CD4-positive, alpha-beta T cell (primary cell): ENCODE measurements around the gene TLR6. TPM values are rescaled to one million over a fixed set of nuclear protein-coding genes. Genes with fewer than 3 reads are reported as not detected.

Experiments used
- ATAC-seq: fragments of 200-7000 bp; cut with Tn5 transposase; one replicate; pipeline ENCODE4 v1.10.0; 2022; ENCODE audit warnings: mild to moderate bottlenecking; ENCODE audit not compliant: poor library complexity
- CTCF ChIA-PET: fragments of 350-600 bp; sonication (Branson Sonifier 250); formaldehyde crosslinking; loops from one replicate; lab custom pipeline; 2021; ENCODE audit warnings: antibody characterized with exemption, inconsistent platforms; lab: Charles Lee
- POLR2A ChIA-PET: fragments of 350-600 bp; sonication (Branson Sonifier 250); formaldehyde crosslinking; loops from one replicate; lab custom pipeline; 2021; ENCODE audit warnings: antibody characterized with exemption, inconsistent platforms; lab: Charles Lee
- DNase-seq, 14 experiments: peaks; one replicate each; pipeline ENCODE4 v3.0.0-alpha.2; 2013 to 2020; ENCODE audit warnings: mixed read lengths in 2 of 14
- H3K27ac ChIP-seq, 2 donors: one replicate each; pipeline versions ENCODE4 v1.5.1 to v1.7.0; 2013; ENCODE audit warnings: low read length in 2 of 2, low read depth in 1 of 2, mild to moderate bottlenecking in 1 of 2
- H3K27me3 ChIP-seq, 2 experiments: 1 replicate in 1 of 2; 2 replicates in 1 of 2; pipeline versions ENCODE4 v1.6.1 to v1.7.0; 2013; ENCODE audit warnings: low read length in 2 of 2, control low read depth in 1 of 2, mild to moderate bottlenecking in 1 of 2, moderate library complexity in 1 of 2; ENCODE audit not compliant: insufficient read depth in 2 of 2, control insufficient read depth in 1 of 2
- H3K36me3 ChIP-seq: one replicate; pipeline ENCODE4 v1.6.1; 2013; ENCODE audit warnings: low read length, control low read depth; ENCODE audit not compliant: insufficient read depth
- H3K4me1 ChIP-seq: one replicate; pipeline ENCODE4 v1.6.1; 2013; ENCODE audit warnings: low read length, control low read depth; ENCODE audit not compliant: insufficient read depth
- H3K4me3 ChIP-seq: one replicate; pipeline ENCODE4 v1.5.1; 2013; ENCODE audit warnings: mild to moderate bottlenecking, low read length, moderate library complexity
- H3K9me3 ChIP-seq, 2 experiments: 1 replicate in 1 of 2; 2 replicates in 1 of 2; pipeline versions ENCODE4 v1.6.1 to v1.7.0; 2013; ENCODE audit warnings: low read length in 2 of 2, mild to moderate bottlenecking in 2 of 2, control low read depth in 1 of 2, moderate library complexity in 1 of 2; ENCODE audit not compliant: control insufficient read depth in 1 of 2, insufficient read depth in 1 of 2
- H3K27ac Mint-ChIP-seq: one replicate; pipeline ENCODE4 v1.8.0; 2020; ENCODE audit warnings: mixed read lengths
- H3K27me3 Mint-ChIP-seq: one replicate; pipeline ENCODE4 v1.8.0; 2021; ENCODE audit warnings: mixed read lengths
- H3K36me3 Mint-ChIP-seq: one replicate; pipeline ENCODE4 v1.8.0; 2021; ENCODE audit warnings: low read depth, mixed read lengths
- H3K4me1 Mint-ChIP-seq: one replicate; pipeline ENCODE4 v1.8.0; 2021; ENCODE audit warnings: low read depth, mixed read lengths
- H3K4me3 Mint-ChIP-seq: one replicate; pipeline ENCODE4 v1.8.0; 2020; ENCODE audit warnings: mild to moderate bottlenecking, mixed read lengths
- H3K9me3 Mint-ChIP-seq: one replicate; pipeline ENCODE4 v1.8.0; 2020; ENCODE audit warnings: mixed read lengths
- intact Hi-C, 2 experiments: fragments of 100-400 bp; cut with DNase I in 1 of 2; cut with micrococcal nuclease in 1 of 2; formaldehyde crosslinking; loops; one replicate each; pipeline versions ENCODE4 v1.15.1 to v1.9.0; 2023 to 2025; cut with DNase I, micrococcal nuclease
- total RNA-seq, 174 experiments: library from RNA in 2 of 174; stranded (reverse) in 2 of 174; gene quantifications; one replicate each; pipeline ENCODE4 v1.2.3 and lab custom pipeline; 2021 to 2026
- TF ChIP-seq, protein P1 (sequence below): fragments of 200-600 bp; IDR thresholded peaks from one replicate; pipeline ENCODE4 v1.8.0; 2022; ENCODE audit warnings: antibody characterized with exemption, mild to moderate bottlenecking

Gene TLR6
- total RNA-seq, 2 experiments from 2014 or later = 0.69 to 1.3 TPM

DNA sequence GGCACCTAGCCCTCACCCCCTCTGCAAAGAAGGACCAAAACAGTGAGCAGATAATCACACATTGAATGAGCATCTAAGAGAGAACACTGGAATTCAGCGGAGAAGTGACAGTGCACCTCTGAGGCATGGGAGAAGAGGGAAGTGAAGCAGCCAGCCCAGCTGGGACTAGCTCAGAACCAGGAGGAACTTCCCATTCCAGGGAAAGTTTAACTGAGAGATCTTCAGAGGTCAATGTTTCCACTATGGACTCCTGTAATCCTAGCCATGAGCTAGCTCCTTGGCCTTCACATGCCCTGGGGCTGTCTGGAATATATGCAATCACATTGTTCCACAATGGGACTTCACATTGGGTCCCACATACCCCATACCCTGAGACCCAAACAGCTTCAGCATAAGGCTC, 24.4 kb downstream of the TLR6 start:
- ATAC-seq (no peak), DNase-seq (no peak)
- TF ChIP-seq, protein P1, sequence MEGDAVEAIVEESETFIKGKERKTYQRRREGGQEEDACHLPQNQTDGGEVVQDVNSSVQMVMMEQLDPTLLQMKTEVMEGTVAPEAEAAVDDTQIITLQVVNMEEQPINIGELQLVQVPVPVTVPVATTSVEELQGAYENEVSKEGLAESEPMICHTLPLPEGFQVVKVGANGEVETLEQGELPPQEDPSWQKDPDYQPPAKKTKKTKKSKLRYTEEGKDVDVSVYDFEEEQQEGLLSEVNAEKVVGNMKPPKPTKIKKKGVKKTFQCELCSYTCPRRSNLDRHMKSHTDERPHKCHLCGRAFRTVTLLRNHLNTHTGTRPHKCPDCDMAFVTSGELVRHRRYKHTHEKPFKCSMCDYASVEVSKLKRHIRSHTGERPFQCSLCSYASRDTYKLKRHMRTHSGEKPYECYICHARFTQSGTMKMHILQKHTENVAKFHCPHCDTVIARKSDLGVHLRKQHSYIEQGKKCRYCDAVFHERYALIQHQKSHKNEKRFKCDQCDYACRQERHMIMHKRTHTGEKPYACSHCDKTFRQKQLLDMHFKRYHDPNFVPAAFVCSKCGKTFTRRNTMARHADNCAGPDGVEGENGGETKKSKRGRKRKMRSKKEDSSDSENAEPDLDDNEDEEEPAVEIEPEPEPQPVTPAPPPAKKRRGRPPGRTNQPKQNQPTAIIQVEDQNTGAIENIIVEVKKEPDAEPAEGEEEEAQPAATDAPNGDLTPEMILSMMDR = no peak
- H3K4me3 ChIP-seq = no peak overlapping the region
- Mint-ChIP-seq H3K27me3 (no peaks in the 10 kb centered on the region), H3K36me3 (peaks cover 9% of the 10 kb centered on the region), H3K4me3 (no peak overlapping the region), H3K4me1 (peaks cover 4% of the 10 kb centered on the region), H3K27ac (no peak overlapping the region), H3K9me3 (peaks cover 12% of the 10 kb centered on the region)
- H3K9me3 ChIP-seq = peaks cover 4 to 17% of the 10 kb centered on the region in 2 experiments
- CTCF ChIA-PET = no interaction called here
- H3K4me1 ChIP-seq = no peaks in the 10 kb centered on the region
- intact Hi-C loops = no loop called here
- H3K27me3 ChIP-seq = no peaks in the 10 kb centered on the region
- POLR2A ChIA-PET = no interaction called here
- no peaks in the 10 kb centered on the region for H3K36me3 ChIP-seq
- H3K27ac ChIP-seq = no peak overlapping the region

DNA sequence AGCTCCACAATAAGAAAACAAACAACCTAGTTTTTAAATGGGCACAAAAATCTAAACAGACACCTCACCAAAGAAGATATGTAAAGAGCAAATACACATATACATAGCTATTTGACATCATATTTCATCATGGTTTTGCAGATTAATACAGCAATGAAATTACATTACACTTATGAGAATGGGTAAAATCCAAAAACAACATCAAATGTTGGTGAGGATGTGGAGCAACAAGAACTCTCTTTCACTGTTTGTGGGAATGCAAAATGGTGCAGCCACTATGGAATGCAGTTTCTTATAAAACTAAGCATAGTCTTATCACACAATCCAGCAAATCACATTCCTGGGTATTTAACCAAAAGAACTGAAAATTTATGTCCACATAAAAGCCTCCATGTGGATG, 25.0 kb downstream of the TLR6 start:
- CTCF ChIA-PET = interaction anchor here (0.8 kb wide), 1 partner anchor 24 kb away, joined by 3 read pairs; no protein-coding TSS in a partner anchor
- H3K4me3 Mint-ChIP-seq = no peak overlapping the region
- H3K9me3 ChIP-seq = peaks cover 4 to 17% of the 10 kb centered on the region in 2 experiments
- DNase-seq (no peak), ATAC-seq (no peak)
- no peaks in the 10 kb centered on the region for H3K27me3 ChIP-seq
- peaks cover 12% of the 10 kb centered on the region for H3K9me3 Mint-ChIP-seq
- H3K27me3 Mint-ChIP-seq = no peaks in the 10 kb centered on the region
- H3K36me3 ChIP-seq = no peaks in the 10 kb centered on the region
- H3K27ac Mint-ChIP-seq = no peak overlapping the region
- intact Hi-C loops = no loop called here
- no peaks in the 10 kb centered on the region for H3K4me1 ChIP-seq
- no peak overlapping the region for H3K4me3 ChIP-seq
- H3K27ac ChIP-seq = no peak overlapping the region
- TF ChIP-seq, protein P1 = no peak
- H3K4me1 Mint-ChIP-seq = no peaks in the 10 kb centered on the region
- peaks cover 9% of the 10 kb centered on the region for H3K36me3 Mint-ChIP-seq
- POLR2A ChIA-PET = no interaction called here

DNA sequence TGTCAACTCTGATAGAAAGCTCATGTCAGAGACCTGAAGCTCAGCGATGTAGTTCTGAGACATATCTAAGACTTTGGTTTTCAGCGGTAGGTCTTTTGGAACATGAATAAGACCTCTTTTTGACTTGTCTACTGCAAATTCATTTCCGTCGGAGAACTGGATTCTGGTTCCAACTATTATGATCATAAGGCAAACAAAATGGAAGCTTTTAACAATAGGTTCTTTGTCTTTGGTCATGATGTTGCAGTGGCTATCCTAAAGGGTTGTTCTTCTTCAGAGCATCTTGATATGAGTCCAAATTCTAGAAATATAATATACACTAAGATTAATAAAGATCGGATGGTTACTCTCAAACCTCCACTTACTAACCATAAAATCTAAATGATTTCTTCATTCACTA, 27.4 kb downstream of the TLR6 start:
- H3K9me3 Mint-ChIP-seq = peaks cover 9% of the 10 kb centered on the region
- ATAC-seq (no peak), DNase-seq (no peak)
- no peaks in the 10 kb centered on the region for H3K27me3 ChIP-seq
- intact Hi-C loops = no loop called here
- no peaks in the 10 kb centered on the region for H3K36me3 Mint-ChIP-seq
- no peaks in the 10 kb centered on the region for H3K4me1 Mint-ChIP-seq
- no peaks in the 10 kb centered on the region for H3K36me3 ChIP-seq
- no peaks in the 10 kb centered on the region for H3K27me3 Mint-ChIP-seq
- POLR2A ChIA-PET = no interaction called here
- CTCF ChIA-PET = no interaction called here
- no peak overlapping the region for H3K4me3 Mint-ChIP-seq
- H3K27ac Mint-ChIP-seq = no peak overlapping the region
- H3K4me3 ChIP-seq = no peak overlapping the region
- no peaks in the 10 kb centered on the region for H3K4me1 ChIP-seq
- H3K9me3 ChIP-seq = peaks cover under 1 to 4% of the 10 kb centered on the region in 2 experiments
- TF ChIP-seq, protein P1 = no peak
- no peak overlapping the region for H3K27ac ChIP-seq
